ENCODE results near the gene DENND1A. TPM values are rescaled to one million over a fixed set of nuclear protein-coding genes. Genes with fewer than 3 reads are reported as not detected.

DENND1A gene
- total RNA-seq, 1 experiment from 2014 or later = 13.0 TPM

GRCh38 chr9:123796094-123796493 is 133.8 kb downstream of the DENND1A start:
- Mint-ChIP-seq H3K4me3 (ENCODE audit: low read depth, unreplicated experiment) (no peak overlapping the region), H3K4me1 (ENCODE audit: low read depth, unreplicated experiment) (peaks cover 6% of the 10 kb centered on the region), H3K27ac (ENCODE audit: unreplicated experiment) (no peak overlapping the region), H3K36me3 (ENCODE audit: insufficient read depth, unreplicated experiment) (no peaks in the 10 kb centered on the region), H3K9me3 (ENCODE audit: low read depth, unreplicated experiment) (no peaks in the 10 kb centered on the region), H3K27me3 (ENCODE audit: unreplicated experiment) (no peaks in the 10 kb centered on the region)
- TF ChIP-seq CTCF (IDR thresholded peaks at IDR 0.05; ENCODE audit: unreplicated experiment) = no peak
- BruUV-seq (replicated peaks) = no TSS peak
- DNase-seq = no peak
- intact Hi-C loops (cut with micrococcal nuclease; ENCODE audit: unreplicated experiment) = no loop called here
- CTCF ChIA-PET = no interaction called here

- BruUV-seq (replicated peaks) = no TSS peak
- CTCF ChIA-PET = no interaction called here
- Mint-ChIP-seq H3K27me3 (ENCODE audit: unreplicated experiment) (no peaks in the 10 kb centered on the region), H3K9me3 (ENCODE audit: low read depth, unreplicated experiment) (no peaks in the 10 kb centered on the region), H3K4me3 (ENCODE audit: low read depth, unreplicated experiment) (no peak overlapping the region), H3K27ac (ENCODE audit: unreplicated experiment) (no peak overlapping the region), H3K4me1 (ENCODE audit: low read depth, unreplicated experiment) (peaks cover 6% of the 10 kb centered on the region), H3K36me3 (ENCODE audit: insufficient read depth, unreplicated experiment) (no peaks in the 10 kb centered on the region)
- intact Hi-C loops (cut with micrococcal nuclease; ENCODE audit: unreplicated experiment) = no loop called here
- no peak for TF ChIP-seq CTCF (IDR thresholded peaks at IDR 0.05; ENCODE audit: unreplicated experiment)
- DNase-seq = no peak
Measured at GRCh38 chr9:123795336-123795735, 134.6 kb downstream of the DENND1A start.

- CTCF ChIA-PET = no interaction called here
- no peak for DNase-seq
- intact Hi-C loops (cut with micrococcal nuclease; ENCODE audit: unreplicated experiment) = no loop called here
- Mint-ChIP-seq H3K27me3 (ENCODE audit: unreplicated experiment) (no peaks in the 10 kb centered on the region), H3K4me3 (ENCODE audit: low read depth, unreplicated experiment) (no peak overlapping the region), H3K9me3 (ENCODE audit: low read depth, unreplicated experiment) (no peaks in the 10 kb centered on the region), H3K4me1 (ENCODE audit: low read depth, unreplicated experiment) (no peaks in the 10 kb centered on the region), H3K27ac (ENCODE audit: unreplicated experiment) (no peak overlapping the region), H3K36me3 (ENCODE audit: insufficient read depth, unreplicated experiment) (no peaks in the 10 kb centered on the region)
- no peak for TF ChIP-seq CTCF (IDR thresholded peaks at IDR 0.05; ENCODE audit: unreplicated experiment)
- no TSS peak for BruUV-seq (replicated peaks)
Measured at GRCh38 chr9:123792501-123792900, 137.4 kb downstream of the DENND1A start.

- CTCF ChIA-PET = interaction anchor here (0.8 kb wide), 1 partner anchor 1514 kb away, joined by 3 read pairs; no protein-coding TSS in a partner anchor
- TF ChIP-seq CTCF (IDR thresholded peaks at IDR 0.05; ENCODE audit: unreplicated experiment) = no peak
- Mint-ChIP-seq H3K27ac (ENCODE audit: unreplicated experiment) (no peak overlapping the region), H3K4me1 (ENCODE audit: low read depth, unreplicated experiment) (no peaks in the 10 kb centered on the region), H3K36me3 (ENCODE audit: insufficient read depth, unreplicated experiment) (no peaks in the 10 kb centered on the region), H3K4me3 (ENCODE audit: low read depth, unreplicated experiment) (no peak overlapping the region), H3K9me3 (ENCODE audit: low read depth, unreplicated experiment) (no peaks in the 10 kb centered on the region), H3K27me3 (ENCODE audit: unreplicated experiment) (no peaks in the 10 kb centered on the region)
- DNase-seq = no peak
- intact Hi-C loops (cut with micrococcal nuclease; ENCODE audit: unreplicated experiment) = no loop called here
- no TSS peak for BruUV-seq (replicated peaks)
Measured at GRCh38 chr9:123789554-123790292, 140.2 kb downstream of the DENND1A start.

Data from Calu3 (cell line).